ENCODE results near the gene C14orf39. TPM values are rescaled to one million over a fixed set of nuclear protein-coding genes. Genes with fewer than 3 reads are reported as not detected.

C14orf39 gene
- total and polyA plus RNA-seq, 2 of the 8 experiments (the other 6 are each of a cell fraction or from before 2014, with no cell fraction given): 0.18 to 1.2 TPM

DNA sequence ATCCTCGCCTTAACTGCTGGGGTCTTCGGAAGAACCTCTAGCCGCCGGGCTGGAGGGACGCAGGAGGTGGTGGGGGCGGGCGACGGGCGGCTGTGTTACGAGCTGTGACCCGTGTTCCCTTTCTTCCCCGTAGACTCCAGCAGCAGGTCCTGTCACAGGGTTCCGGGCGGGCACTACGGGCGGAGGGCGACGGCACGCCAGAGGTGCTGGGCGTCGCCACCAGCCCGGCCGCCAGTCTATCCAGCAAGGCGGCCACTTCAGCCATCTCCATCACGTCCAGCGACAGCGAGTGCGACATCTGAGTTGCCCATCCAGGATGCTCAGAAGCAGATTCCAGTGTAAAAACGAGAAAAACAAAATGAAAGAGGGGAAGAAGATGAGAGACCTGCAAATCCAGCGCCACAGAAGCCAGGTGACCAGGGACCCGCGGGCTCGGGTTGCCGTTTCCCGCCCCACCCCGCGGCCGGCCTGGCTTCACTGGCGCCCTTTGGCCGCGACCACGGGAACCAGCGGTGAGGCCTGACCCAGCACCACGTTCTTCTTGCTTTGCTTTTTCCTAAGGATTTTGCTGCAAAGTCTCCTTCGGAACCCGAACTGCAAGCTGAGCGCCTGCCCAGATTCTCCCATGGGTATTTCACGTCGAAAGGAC is 25.2 kb upstream of the C14orf39 start (continued):
- TF ChIP-seq, protein P1, sequence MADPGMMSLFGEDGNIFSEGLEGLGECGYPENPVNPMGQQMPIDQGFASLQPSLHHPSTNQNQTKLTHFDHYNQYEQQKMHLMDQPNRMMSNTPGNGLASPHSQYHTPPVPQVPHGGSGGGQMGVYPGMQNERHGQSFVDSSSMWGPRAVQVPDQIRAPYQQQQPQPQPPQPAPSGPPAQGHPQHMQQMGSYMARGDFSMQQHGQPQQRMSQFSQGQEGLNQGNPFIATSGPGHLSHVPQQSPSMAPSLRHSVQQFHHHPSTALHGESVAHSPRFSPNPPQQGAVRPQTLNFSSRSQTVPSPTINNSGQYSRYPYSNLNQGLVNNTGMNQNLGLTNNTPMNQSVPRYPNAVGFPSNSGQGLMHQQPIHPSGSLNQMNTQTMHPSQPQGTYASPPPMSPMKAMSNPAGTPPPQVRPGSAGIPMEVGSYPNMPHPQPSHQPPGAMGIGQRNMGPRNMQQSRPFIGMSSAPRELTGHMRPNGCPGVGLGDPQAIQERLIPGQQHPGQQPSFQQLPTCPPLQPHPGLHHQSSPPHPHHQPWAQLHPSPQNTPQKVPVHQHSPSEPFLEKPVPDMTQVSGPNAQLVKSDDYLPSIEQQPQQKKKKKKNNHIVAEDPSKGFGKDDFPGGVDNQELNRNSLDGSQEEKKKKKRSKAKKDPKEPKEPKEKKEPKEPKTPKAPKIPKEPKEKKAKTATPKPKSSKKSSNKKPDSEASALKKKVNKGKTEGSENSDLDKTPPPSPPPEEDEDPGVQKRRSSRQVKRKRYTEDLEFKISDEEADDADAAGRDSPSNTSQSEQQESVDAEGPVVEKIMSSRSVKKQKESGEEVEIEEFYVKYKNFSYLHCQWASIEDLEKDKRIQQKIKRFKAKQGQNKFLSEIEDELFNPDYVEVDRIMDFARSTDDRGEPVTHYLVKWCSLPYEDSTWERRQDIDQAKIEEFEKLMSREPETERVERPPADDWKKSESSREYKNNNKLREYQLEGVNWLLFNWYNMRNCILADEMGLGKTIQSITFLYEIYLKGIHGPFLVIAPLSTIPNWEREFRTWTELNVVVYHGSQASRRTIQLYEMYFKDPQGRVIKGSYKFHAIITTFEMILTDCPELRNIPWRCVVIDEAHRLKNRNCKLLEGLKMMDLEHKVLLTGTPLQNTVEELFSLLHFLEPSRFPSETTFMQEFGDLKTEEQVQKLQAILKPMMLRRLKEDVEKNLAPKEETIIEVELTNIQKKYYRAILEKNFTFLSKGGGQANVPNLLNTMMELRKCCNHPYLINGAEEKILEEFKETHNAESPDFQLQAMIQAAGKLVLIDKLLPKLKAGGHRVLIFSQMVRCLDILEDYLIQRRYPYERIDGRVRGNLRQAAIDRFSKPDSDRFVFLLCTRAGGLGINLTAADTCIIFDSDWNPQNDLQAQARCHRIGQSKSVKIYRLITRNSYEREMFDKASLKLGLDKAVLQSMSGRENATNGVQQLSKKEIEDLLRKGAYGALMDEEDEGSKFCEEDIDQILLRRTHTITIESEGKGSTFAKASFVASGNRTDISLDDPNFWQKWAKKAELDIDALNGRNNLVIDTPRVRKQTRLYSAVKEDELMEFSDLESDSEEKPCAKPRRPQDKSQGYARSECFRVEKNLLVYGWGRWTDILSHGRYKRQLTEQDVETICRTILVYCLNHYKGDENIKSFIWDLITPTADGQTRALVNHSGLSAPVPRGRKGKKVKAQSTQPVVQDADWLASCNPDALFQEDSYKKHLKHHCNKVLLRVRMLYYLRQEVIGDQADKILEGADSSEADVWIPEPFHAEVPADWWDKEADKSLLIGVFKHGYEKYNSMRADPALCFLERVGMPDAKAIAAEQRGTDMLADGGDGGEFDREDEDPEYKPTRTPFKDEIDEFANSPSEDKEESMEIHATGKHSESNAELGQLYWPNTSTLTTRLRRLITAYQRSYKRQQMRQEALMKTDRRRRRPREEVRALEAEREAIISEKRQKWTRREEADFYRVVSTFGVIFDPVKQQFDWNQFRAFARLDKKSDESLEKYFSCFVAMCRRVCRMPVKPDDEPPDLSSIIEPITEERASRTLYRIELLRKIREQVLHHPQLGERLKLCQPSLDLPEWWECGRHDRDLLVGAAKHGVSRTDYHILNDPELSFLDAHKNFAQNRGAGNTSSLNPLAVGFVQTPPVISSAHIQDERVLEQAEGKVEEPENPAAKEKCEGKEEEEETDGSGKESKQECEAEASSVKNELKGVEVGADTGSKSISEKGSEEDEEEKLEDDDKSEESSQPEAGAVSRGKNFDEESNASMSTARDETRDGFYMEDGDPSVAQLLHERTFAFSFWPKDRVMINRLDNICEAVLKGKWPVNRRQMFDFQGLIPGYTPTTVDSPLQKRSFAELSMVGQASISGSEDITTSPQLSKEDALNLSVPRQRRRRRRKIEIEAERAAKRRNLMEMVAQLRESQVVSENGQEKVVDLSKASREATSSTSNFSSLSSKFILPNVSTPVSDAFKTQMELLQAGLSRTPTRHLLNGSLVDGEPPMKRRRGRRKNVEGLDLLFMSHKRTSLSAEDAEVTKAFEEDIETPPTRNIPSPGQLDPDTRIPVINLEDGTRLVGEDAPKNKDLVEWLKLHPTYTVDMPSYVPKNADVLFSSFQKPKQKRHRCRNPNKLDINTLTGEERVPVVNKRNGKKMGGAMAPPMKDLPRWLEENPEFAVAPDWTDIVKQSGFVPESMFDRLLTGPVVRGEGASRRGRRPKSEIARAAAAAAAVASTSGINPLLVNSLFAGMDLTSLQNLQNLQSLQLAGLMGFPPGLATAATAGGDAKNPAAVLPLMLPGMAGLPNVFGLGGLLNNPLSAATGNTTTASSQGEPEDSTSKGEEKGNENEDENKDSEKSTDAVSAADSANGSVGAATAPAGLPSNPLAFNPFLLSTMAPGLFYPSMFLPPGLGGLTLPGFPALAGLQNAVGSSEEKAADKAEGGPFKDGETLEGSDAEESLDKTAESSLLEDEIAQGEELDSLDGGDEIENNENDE (IDR thresholded peaks at IDR 0.05; ENCODE audit: insufficient replicate concordance, low read length): no peak
- TF ChIP-seq EZH2 (IDR thresholded peaks at IDR 0.05; ENCODE audit: low read depth, low read length, severe bottlenecking): peak; percentile 99

Measured in H1 (cell line).